ENCODE measurements around the gene FGD2. TPM values are rescaled to one million over a fixed set of nuclear protein-coding genes. Genes with fewer than 3 reads are reported as not detected.
"Not testable (repeated sequence)": the region's sequence is repeated elsewhere in the genome, so short reads cannot be mapped to it uniquely, and the experiment has no call there.

FGD2 gene
- total RNA-seq, 4 donors from 2014 or later = 2.5 to 292 (median 34.9) TPM

DNA sequence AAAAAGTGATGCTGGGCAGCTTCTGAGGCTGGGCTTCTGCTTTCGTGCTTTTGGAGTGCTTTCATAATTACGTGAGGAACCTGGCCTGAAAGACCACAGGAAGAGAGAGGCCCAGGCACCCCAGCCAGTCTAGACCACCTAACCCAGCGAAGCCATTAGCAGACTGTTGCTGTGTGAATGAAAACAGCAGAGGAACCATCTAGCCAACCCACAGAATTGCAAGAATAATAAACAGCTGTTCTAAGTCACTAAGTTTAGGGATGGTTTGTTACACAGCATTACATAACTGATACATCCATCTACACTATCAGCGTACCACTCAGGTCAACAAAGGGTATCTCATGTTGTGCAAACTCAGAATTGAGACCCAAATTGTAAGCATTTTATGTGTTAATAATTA lies 34.5 kb downstream of the FGD2 start:
- H3K36me3 ChIP-seq = no peaks in the 10 kb centered on the region
- no peak for DNase-seq
- TF ChIP-seq, protein P1, sequence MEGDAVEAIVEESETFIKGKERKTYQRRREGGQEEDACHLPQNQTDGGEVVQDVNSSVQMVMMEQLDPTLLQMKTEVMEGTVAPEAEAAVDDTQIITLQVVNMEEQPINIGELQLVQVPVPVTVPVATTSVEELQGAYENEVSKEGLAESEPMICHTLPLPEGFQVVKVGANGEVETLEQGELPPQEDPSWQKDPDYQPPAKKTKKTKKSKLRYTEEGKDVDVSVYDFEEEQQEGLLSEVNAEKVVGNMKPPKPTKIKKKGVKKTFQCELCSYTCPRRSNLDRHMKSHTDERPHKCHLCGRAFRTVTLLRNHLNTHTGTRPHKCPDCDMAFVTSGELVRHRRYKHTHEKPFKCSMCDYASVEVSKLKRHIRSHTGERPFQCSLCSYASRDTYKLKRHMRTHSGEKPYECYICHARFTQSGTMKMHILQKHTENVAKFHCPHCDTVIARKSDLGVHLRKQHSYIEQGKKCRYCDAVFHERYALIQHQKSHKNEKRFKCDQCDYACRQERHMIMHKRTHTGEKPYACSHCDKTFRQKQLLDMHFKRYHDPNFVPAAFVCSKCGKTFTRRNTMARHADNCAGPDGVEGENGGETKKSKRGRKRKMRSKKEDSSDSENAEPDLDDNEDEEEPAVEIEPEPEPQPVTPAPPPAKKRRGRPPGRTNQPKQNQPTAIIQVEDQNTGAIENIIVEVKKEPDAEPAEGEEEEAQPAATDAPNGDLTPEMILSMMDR (IDR thresholded peaks at IDR 0.05) = no peak
- TF ChIP-seq POLR2A (IDR thresholded peaks at IDR 0.05) = no peak
- H3K27ac ChIP-seq = no peak overlapping the region
- no peak overlapping the region for H3K4me3 ChIP-seq
- no peaks in the 10 kb centered on the region for H3K9me3 ChIP-seq
- no peaks in the 10 kb centered on the region for H3K27me3 ChIP-seq
- no peaks in the 10 kb centered on the region for H3K4me1 ChIP-seq

DNA sequence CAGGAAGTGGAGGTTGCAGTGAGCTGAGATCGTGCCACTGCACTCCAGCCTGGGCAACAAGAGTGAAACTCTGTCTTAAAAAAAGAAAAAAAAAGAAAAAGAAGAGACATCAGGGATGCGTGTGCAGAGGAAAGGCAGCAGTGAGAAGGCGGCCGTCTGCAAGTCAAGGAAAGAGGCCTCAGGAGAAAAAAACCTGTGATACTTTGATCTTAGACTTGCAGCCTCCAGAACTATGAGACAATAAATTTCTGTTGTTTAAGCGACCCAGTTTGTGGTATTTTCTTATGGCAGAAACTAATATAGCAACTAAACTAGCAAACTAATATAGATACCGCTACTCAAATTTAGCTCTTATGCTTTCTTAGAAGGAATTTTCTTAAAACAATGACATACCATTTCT lies 36.1 kb downstream of the FGD2 start:
- Histone ChIP-seq H3K36me3 (no peaks in the 10 kb centered on the region), H3K9me3 (no peaks in the 10 kb centered on the region), H3K27me3 (no peaks in the 10 kb centered on the region), H3K4me3 (no peak overlapping the region), H3K27ac (no peak overlapping the region), H3K4me1 (no peaks in the 10 kb centered on the region)
- TF ChIP-seq, protein P1 (IDR thresholded peaks at IDR 0.05) = no peak
- TF ChIP-seq POLR2A (IDR thresholded peaks at IDR 0.05) = no peak
- DNase-seq = no peak

DNA sequence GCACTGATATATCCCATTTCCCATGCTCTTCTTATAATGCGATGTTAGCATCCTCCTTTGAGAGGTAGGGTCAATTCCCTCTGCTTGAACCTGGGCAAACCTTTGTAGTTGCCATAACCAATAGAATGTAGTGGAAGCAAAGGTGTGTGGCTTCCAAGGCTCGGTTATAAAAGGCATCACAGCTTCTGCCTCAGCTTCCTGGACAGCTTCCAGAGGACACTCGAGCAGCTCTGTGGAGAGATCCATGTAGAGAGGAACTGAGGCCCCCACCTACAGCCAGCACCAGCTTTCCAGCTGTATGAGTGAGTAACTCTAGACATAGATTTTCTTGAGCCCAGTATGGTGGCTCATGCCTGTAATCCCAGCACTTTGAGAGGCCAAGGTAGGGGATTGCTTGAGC lies 36.7 kb downstream of the FGD2 start:
- no peak overlapping the region for H3K4me3 ChIP-seq
- TF ChIP-seq POLR2A (IDR thresholded peaks at IDR 0.05) = no peak
- TF ChIP-seq, protein P1 (IDR thresholded peaks at IDR 0.05) = no peak
- no peaks in the 10 kb centered on the region for H3K9me3 ChIP-seq
- no peaks in the 10 kb centered on the region for H3K27me3 ChIP-seq
- H3K36me3 ChIP-seq = no peaks in the 10 kb centered on the region
- DNase-seq = no peak
- no peaks in the 10 kb centered on the region for H3K4me1 ChIP-seq
- no peak overlapping the region for H3K27ac ChIP-seq

DNA sequence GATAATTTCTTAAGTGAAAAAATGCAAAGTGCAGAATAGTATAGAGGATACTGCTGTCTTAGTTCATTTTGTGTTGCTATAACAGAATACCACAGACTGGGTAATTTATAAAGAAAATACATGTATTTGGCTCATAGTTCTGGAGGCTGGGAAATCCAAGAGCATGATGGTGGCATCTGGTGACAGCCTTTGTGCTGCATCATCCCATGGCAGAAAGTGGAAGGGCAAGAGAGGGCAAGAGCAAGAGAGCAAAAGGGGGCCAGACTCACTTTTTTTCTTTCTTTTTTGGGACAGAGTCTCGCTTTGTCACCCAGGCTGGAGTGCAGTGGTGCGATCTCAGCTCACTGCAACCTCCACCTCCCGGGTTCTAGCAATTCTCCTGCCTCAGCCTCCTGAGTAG lies 37.6 kb downstream of the FGD2 start:
- not testable (repeated sequence) for H3K36me3 ChIP-seq, H3K27me3 ChIP-seq, DNase-seq, H3K9me3 ChIP-seq, H3K4me1 ChIP-seq, H3K27ac ChIP-seq, H3K4me3 ChIP-seq

DNA sequence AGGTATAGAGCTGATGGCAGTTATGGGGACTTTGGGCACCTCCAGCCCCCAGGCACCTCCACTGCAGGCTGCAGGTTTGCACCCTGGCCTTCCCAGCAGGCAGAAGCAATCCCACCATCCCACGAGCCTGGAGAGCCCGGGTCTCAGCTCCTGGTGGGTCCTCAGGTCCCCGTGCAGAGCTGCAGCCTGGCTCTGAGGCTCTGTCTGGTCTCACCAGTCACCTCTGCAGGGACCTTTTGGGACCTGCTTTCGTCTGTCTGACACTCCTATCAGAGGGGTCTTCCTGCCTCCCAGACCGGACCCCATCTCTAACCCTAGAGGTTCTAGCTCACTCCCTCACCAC lies 41.9 kb downstream of the FGD2 start:
- peaks cover 3 to 36% (median 31%) of the 10 kb centered on the region in 4 donors for H3K4me1 ChIP-seq
- no peak for DNase-seq
- H3K27ac ChIP-seq = peak overlapping the region in 1 of 4 donors; percentile 74
- H3K36me3 ChIP-seq = no peaks in the 10 kb centered on the region
- no peak overlapping the region for H3K4me3 ChIP-seq
- no peak for TF ChIP-seq POLR2A (IDR thresholded peaks at IDR 0.05)
- TF ChIP-seq, protein P1 (IDR thresholded peaks at IDR 0.05) = no peak
- no peaks in the 10 kb centered on the region for H3K9me3 ChIP-seq
- no peaks in the 10 kb centered on the region for H3K27me3 ChIP-seq

DNA sequence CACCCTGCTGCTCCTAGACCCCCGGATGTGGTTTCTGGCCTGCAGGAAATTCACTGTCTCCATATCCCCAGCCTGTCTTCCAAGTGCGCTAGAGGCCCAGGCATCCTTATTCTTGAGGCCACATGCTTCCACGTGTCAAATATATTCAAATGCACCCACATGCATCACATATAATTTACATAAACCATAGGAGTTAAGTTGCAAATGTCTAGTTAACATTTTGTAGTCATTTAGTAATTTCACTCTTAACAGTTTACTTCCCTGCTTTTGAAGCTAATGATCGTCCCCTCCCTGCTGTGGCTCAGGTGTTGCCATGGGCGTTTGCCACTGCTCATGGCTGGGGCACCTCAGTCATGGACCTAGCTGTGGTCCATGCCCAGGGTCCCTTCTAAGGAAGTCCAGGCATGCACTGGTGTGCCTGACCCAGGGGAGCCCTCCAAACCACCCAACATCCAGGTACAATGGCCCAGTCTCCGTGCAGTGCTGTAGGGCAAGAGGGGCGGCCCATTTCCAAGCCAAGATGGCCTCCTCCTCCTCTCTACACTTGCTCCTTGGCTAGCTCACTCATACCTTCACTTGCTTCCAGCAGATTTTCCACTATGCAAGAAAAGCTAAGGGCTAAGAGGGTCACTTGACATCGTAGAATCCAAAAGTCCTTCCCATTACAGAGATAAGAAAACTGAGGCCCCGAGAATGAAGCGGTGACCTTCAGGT lies 42.4 kb downstream of the FGD2 start:
- no peak for DNase-seq
- Histone ChIP-seq H3K27me3 (no peaks in the 10 kb centered on the region), H3K4me1 (peaks cover 3 to 36% (median 31%) of the 10 kb centered on the region in 4 donors), H3K36me3 (no peaks in the 10 kb centered on the region), H3K9me3 (no peaks in the 10 kb centered on the region), H3K4me3 (no peak overlapping the region), H3K27ac (peak overlapping the region in 1 of 4 donors; percentile 74)
- no peak for TF ChIP-seq POLR2A (IDR thresholded peaks at IDR 0.05)
- TF ChIP-seq, protein P1 (IDR thresholded peaks at IDR 0.05) = no peak
